IPS-20b (cell line): ENCODE data around the gene LCN6.
"Not testable (repeated sequence)": the region's sequence is repeated elsewhere in the genome, so short reads cannot be mapped to it uniquely, and the experiment has no call there.

Experiments used
- H3K27ac ChIP-seq: one replicate; pipeline ENCODE4 v1.5.1; 2013; ENCODE audit warnings: low read length
- H3K27me3 ChIP-seq: 2 replicates; pipeline ENCODE4 v1.6.1; 2013; ENCODE audit warnings: mild to moderate bottlenecking, low read length, inconsistent platforms; ENCODE audit not compliant: insufficient read depth
- H3K36me3 ChIP-seq: 2 replicates; pipeline ENCODE4 v1.6.1; 2013; ENCODE audit warnings: low read depth, mild to moderate bottlenecking, inconsistent platforms, low read length, moderate library complexity; ENCODE audit not compliant: insufficient read depth
- H3K4me1 ChIP-seq: 2 replicates; pipeline ENCODE4 v1.6.1; 2013; ENCODE audit warnings: mild to moderate bottlenecking, control low read depth, inconsistent platforms, low read length, moderate library complexity; ENCODE audit not compliant: insufficient read depth
- H3K4me3 ChIP-seq: 2 replicates; pipeline ENCODE4 v1.5.1; 2013; ENCODE audit warnings: mild to moderate bottlenecking, low read length, inconsistent platforms
- H3K9ac ChIP-seq: 2 replicates; pipeline ENCODE4 v1.6.1; 2013; ENCODE audit warnings: low read depth, mild to moderate bottlenecking, inconsistent platforms, low read length, moderate library complexity
- H3K9me3 ChIP-seq: 2 replicates; pipeline ENCODE4 v1.6.1; 2013; ENCODE audit warnings: mild to moderate bottlenecking, low read depth, low read length, inconsistent platforms; ENCODE audit not compliant: insufficient read depth

LCN6 gene

GRCh38 chr9:136776947-136777346 lies 28.6 kb upstream of the LCN6 start:
- H3K27ac ChIP-seq = no peak overlapping the region
- H3K27me3 ChIP-seq = peaks cover 20% of the 10 kb centered on the region
- no peaks in the 10 kb centered on the region for H3K36me3 ChIP-seq
- H3K4me3 ChIP-seq = no peak overlapping the region
- no peaks in the 10 kb centered on the region for H3K4me1 ChIP-seq
- H3K9me3 ChIP-seq = peaks cover 6% of the 10 kb centered on the region; the same call in 1 of the 2 replicates
- no peak overlapping the region for H3K9ac ChIP-seq

DNA sequence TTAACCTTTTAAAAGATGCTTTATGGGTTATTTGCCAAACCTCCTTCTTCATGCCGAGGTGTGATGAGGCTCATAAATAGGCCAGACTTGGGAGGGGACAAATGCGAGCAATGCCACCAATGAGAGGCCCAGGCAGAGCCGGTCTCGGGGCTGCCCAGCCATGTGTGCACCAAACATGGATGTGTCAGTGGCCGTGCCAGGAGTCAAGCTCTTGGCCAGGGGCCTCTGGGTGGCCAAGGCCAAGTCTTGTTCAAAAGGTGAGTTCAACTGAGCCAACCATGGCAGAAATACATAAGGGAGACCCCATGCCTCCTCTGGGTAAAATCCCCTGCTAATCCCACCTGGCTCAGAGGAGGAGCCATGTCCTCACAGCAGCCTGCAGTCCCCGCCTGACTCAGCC lies 26.9 kb upstream of the LCN6 start:
- Histone ChIP-seq H3K36me3 (no peaks in the 10 kb centered on the region), H3K27me3 (peaks cover 20% of the 10 kb centered on the region), H3K9ac (no peak overlapping the region), H3K4me1 (no peaks in the 10 kb centered on the region), H3K27ac (no peak overlapping the region), H3K4me3 (no peak overlapping the region), H3K9me3 (peaks cover 6% of the 10 kb centered on the region; the same call in 1 of the 2 replicates)

GRCh38 chr9:136774416-136775045 lies 26.2 kb upstream of the LCN6 start:
- no peak overlapping the region for H3K27ac ChIP-seq

GRCh38 chr9:136773386-136774044 lies 25.2 kb upstream of the LCN6 start:
- no peaks in the 10 kb centered on the region for H3K36me3 ChIP-seq
- H3K4me1 ChIP-seq = no peaks in the 10 kb centered on the region
- H3K27ac ChIP-seq = no peak overlapping the region
- peaks cover 6% of the 10 kb centered on the region; the same call in 1 of the 2 replicates for H3K9me3 ChIP-seq
- H3K9ac ChIP-seq = no peak overlapping the region
- no peak overlapping the region for H3K4me3 ChIP-seq
- peaks cover 13% of the 10 kb centered on the region for H3K27me3 ChIP-seq

More at GRCh38 chr9:136774416-136775045, 26.2 kb upstream of the LCN6 start:
- peaks cover 20% of the 10 kb centered on the region for H3K27me3 ChIP-seq
- no peaks in the 10 kb centered on the region for H3K4me1 ChIP-seq
- H3K4me3 ChIP-seq = no peak overlapping the region
- no peak overlapping the region for H3K9ac ChIP-seq
- peaks cover 6% of the 10 kb centered on the region; the same call in 1 of the 2 replicates for H3K9me3 ChIP-seq
- no peaks in the 10 kb centered on the region for H3K36me3 ChIP-seq

DNA sequence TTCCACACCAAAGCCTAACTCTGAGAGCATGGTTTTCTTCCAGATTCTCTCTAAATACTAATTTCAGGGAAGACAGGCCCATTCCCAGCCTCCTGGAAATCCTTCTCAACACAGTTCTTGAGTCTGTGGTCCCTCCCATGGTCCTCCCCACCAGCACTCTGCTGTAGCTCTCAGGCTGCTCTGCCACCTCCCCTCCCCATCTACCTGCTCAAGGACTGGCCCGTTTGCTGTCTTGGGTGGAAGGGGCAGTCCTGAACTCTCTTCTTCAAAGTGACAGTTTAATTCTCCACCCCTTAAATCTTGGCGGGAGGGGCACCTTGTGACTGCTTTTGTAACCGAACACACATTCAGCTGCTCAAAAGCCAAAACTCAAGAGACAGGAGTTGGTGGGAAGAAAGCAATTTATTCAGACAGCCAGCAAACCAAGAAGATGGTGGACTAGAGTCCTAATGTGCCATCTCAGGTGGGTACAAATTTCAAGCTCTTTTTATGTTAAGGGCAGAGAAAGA lies 23.6 kb upstream of the LCN6 start:
- H3K9me3 ChIP-seq = peaks cover 6% of the 10 kb centered on the region; the same call in 1 of the 2 replicates
- H3K4me3 ChIP-seq = no peak overlapping the region
- H3K9ac ChIP-seq = no peak overlapping the region
- H3K27me3 ChIP-seq = peaks cover 9% of the 10 kb centered on the region
- H3K4me1 ChIP-seq = no peaks in the 10 kb centered on the region
- no peaks in the 10 kb centered on the region for H3K36me3 ChIP-seq
- H3K27ac ChIP-seq = no peak overlapping the region

GRCh38 chr9:136769710-136770191 lies 21.4 kb upstream of the LCN6 start:
- H3K27me3 ChIP-seq = peaks cover 11% of the 10 kb centered on the region
- peak overlapping the region; percentile 46; the same call in 1 of the 2 replicates for H3K4me3 ChIP-seq
- no peaks in the 10 kb centered on the region for H3K36me3 ChIP-seq
- H3K4me1 ChIP-seq = no peaks in the 10 kb centered on the region
- H3K9me3 ChIP-seq = peaks cover 6% of the 10 kb centered on the region; the same call in 1 of the 2 replicates
- no peak overlapping the region for H3K27ac ChIP-seq
- no peak overlapping the region for H3K9ac ChIP-seq

DNA sequence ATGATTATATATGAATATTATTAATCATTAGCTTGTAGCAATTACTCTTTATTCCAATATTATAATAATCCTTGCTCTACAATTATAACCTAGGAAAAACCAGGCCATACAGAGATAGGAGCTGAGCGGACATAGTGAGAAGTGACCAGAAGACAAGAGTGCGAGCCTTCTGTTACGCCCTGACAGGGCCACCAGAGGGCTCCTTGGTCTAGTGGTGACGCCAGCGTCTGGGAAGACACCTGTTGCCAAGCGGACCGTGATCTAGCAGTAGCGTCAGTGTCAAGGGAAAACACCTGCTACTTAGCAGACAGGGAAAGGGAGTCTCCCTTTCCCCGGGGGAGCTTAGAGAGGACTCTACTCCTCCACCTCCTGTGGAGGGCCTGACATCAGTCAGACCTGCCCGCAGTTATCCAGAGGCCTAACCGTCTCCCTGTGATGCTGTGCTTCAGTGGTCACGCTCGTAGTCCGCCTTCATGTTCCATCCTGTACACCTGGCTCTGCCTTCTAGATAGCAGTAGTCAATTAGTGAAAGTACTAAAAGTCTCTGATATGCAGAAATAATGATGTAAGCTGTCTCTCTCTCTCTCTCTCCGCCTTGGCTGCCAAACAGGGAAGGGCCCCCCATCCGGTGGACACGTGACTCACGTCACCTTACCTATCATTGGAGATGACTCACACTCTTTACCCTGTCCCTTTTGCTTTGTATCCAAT lies 18.2 kb upstream of the LCN6 start:
- not testable (repeated sequence) for H3K27ac ChIP-seq, H3K9ac ChIP-seq, H3K36me3 ChIP-seq, H3K9me3 ChIP-seq, H3K4me1 ChIP-seq, H3K4me3 ChIP-seq
- H3K27me3 ChIP-seq = peaks cover 11% of the 10 kb centered on the region

GRCh38 chr9:136765745-136766409 lies 17.6 kb upstream of the LCN6 start:
- H3K27ac ChIP-seq, H3K9ac ChIP-seq, H3K4me1 ChIP-seq, H3K36me3 ChIP-seq, H3K9me3 ChIP-seq, H3K4me3 ChIP-seq: not testable (repeated sequence)
- peaks cover 11% of the 10 kb centered on the region for H3K27me3 ChIP-seq

GRCh38 chr9:136765041-136765440 lies 16.7 kb upstream of the LCN6 start:
- Histone ChIP-seq H3K27ac (no peak overlapping the region), H3K27me3 (peaks cover 11% of the 10 kb centered on the region), H3K36me3 (no peaks in the 10 kb centered on the region), H3K9ac (no peak overlapping the region), H3K4me3 (no peak overlapping the region), H3K9me3 (no peaks in the 10 kb centered on the region), H3K4me1 (no peaks in the 10 kb centered on the region)

DNA sequence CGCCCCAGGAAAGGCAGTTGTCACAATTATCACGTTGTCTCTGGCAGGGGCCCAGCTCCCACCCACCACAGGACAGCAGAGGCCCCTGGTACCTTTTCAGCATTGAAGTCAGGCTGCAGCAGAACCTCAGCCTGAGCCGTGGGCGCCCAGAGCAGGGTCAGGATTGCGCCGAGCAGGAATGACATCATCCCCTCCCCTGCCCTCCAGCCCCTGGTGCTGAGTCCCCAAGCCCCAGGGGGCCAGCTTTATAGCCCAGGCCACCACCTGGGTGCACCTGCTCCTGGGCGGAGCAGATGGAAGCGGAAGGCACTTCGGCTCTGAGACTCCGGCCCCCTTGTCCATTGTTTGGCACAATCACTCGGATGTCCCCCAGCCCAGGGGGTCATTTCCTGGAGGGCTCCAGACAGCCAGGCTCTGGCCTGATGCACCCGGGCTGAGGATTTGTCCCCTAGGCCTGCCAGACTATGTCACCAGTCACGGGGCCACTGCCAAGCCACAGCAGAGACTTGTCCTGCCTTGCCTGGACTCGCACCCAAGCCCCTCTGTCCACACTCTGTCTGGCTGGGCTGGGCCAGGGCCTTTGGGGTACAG lies 16.1 kb upstream of the LCN6 start, which contains the start of gene LCN15:
LCN15 (minus strand) TSS at position 218 of the 591 bp plus-strand sequence; CDS start at position 188, 30 bp downstream.
- H3K4me3 ChIP-seq = peak within 1 kb of the TSS; percentile 45; the same call in 1 of the 2 replicates
- no peak within 1 kb of the TSS for H3K9ac ChIP-seq
- H3K9me3 ChIP-seq = no peaks in the 10 kb centered on the region
- no peaks in the 10 kb centered on the region for H3K36me3 ChIP-seq
- H3K27ac ChIP-seq = no peak within 1 kb of the TSS
- peaks cover 11% of the 10 kb centered on the region for H3K27me3 ChIP-seq
- no peaks in the 10 kb centered on the region for H3K4me1 ChIP-seq

- Histone ChIP-seq H3K9me3 (no peaks in the 10 kb centered on the region), H3K27me3 (peaks cover 11% of the 10 kb centered on the region), H3K4me1 (no peaks in the 10 kb centered on the region), H3K36me3 (no peaks in the 10 kb centered on the region), H3K4me3 (peak overlapping the region; percentile 45; the same call in 1 of the 2 replicates), H3K9ac (no peak overlapping the region), H3K27ac (no peak overlapping the region)
Measured at GRCh38 chr9:136763649-136764035, 15.3 kb upstream of the LCN6 start.
